Measurements from ENCODE around the gene USP53. TPM values are rescaled to one million over a fixed set of nuclear protein-coding genes. Genes with fewer than 3 reads are reported as not detected.

The USP53 gene
- total and polyA plus RNA-seq, 9 of the 15 experiments (the other 6 are each of a cell fraction or from before 2014, with no cell fraction given) = 2.9 to 9.6 (median 8.3) TPM

GRCh38 chr4:119212964-119213606, 572 bp downstream of the USP53 start (continued):
- peak; percentile 43; the same call in 1 of the 2 replicates for TF ChIP-seq VEZF1 (CRISPR knock-in tag; IDR thresholded peaks at IDR 0.05)
- TF ChIP-seq NKRF (IDR thresholded peaks at IDR 0.05; ENCODE audit: borderline replicate concordance) = peak; percentile 51; the same call in 1 of the 2 replicates
- no peak for TF ChIP-seq KLF1 (tag; IDR thresholded peaks at IDR 0.05)
- TF ChIP-seq UBTF (IDR thresholded peaks at IDR 0.05; ENCODE audit: borderline replicate concordance in 1 of 2, low read depth in 2 of 2, low read length in 2 of 2) = peak; percentile 85 to 94; a peak in 3 of 4 replicates
- TF ChIP-seq NFRKB (IDR thresholded peaks at IDR 0.05; ENCODE audit: low read depth) = peak; percentile 2; the same call in 1 of the 2 replicates
- peak; percentile 13 for TF ChIP-seq CXXC5 (CRISPR knock-in tag; IDR thresholded peaks at IDR 0.05)
- 0 out of 2 replicates have a peak, but pooled peaks have one; percentile 24 for TF ChIP-seq GMEB1 (CRISPR knock-in tag; IDR thresholded peaks at IDR 0.05)
- TF ChIP-seq HMGN3 (IDR thresholded peaks at IDR 0.05; ENCODE audit: borderline replicate concordance, extremely low read depth, insufficient read length, low read depth, low read length) = peak; percentile 74
- peak; percentile 71; the same call in 1 of the 2 replicates for TF ChIP-seq RB1 (IDR thresholded peaks at IDR 0.05; ENCODE audit: low read depth)
- TF ChIP-seq HMG20B (CRISPR knock-in tag; IDR thresholded peaks at IDR 0.05) = no peak
- TF ChIP-seq NBN (IDR thresholded peaks at IDR 0.05; ENCODE audit: low read depth) = 0 out of 2 replicates have a peak, but pooled peaks have one; percentile 31
- TF ChIP-seq FOXP1 (CRISPR knock-in tag; IDR thresholded peaks at IDR 0.05) = peak; percentile 76; the same call in 1 of the 2 replicates
- no peak for TF ChIP-seq MBD1 (CRISPR knock-in tag; IDR thresholded peaks at IDR 0.05)
- TF ChIP-seq ELK3 (CRISPR knock-in tag; IDR thresholded peaks at IDR 0.05) = no peak
- no peak for TF ChIP-seq NFE2L1 (tag; IDR thresholded peaks at IDR 0.05; ENCODE audit: borderline replicate concordance, low read depth)
- no peak; the same call in 1 of the 2 replicates for TF ChIP-seq LCOR (CRISPR knock-in tag; IDR thresholded peaks at IDR 0.05)
